GM19240 (cell line): Measurements from ENCODE around the gene HMGN5.

Experiments
- DNase-seq: peaks from one replicate; pipeline ENCODE4 v3.0.0; 2011; ENCODE audit warnings: low spot score; ENCODE audit not compliant: insufficient read length

The HMGN5 gene, protein sequence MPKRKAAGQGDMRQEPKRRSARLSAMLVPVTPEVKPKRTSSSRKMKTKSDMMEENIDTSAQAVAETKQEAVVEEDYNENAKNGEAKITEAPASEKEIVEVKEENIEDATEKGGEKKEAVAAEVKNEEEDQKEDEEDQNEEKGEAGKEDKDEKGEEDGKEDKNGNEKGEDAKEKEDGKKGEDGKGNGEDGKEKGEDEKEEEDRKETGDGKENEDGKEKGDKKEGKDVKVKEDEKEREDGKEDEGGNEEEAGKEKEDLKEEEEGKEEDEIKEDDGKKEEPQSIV

DNA sequence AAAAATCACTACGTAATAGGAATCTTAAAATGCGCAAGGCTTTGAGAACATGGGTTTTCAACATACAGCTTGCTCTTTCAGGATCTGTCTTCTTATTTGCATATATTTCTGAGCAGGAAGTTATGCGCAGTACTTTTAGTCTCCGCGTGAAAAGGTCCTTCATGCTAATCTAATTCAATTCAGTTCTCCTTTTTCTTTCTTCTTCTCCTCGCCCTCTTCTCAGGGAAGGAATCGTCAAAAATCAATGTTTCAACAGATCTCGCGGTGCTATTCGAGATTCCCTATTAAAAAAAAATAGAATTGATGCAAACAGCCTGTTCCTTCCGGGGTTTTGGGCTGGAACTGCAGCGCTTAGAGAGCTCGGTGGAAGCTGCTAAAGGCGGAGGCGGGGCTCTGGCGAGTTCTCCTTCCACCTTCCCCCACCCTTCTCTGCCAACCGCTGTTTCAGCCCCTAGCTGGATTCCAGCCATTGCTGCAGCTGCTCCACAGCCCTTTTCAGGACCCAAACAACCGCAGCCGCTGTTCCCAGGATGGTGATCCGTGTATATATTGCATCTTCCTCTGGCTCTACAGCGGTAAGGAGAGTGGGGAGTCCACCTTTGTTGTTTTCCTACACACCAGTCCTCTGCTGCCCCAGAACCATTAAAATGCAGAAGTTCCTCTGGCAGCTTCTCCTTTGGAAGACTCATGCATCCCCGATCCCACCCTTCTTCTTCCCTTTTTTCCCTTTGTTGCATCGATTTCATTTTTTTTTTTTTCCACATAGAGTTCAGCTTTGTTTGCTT, at the start of gene HMGN5, which contains the start of gene SH3BGRL:
Gene HMGN5 (minus strand): TSS at position 243 of the 785 bp plus-strand sequence. CDS start 80,364 bp downstream, outside the sequence.
Gene SH3BGRL (plus strand): TSS at position 432 of the 785 bp plus-strand sequence. CDS start 99 bp downstream, at position 531.
- DNase-seq: no peak

DNA sequence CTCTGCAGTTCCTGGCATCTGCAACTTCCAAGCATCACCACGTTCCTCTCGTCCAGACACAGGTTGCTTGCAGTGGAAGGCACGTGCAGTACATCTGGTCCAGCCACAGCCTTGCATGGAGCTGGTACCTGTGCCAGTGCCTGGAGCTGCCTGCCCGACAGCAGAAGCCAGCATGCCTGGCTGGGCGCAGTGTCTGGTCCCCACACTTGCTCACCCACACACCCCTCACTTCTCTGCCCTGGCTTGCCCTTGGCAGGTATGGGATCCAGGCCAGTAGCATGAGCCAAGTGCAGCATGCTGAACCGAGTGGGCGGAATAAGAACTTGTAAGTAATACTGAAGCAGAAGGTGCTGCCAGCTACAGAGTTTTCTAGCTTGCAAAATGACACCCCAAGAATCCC, 40.0 kb upstream of the HMGN5 start:
- DNase-seq: no peak

DNA sequence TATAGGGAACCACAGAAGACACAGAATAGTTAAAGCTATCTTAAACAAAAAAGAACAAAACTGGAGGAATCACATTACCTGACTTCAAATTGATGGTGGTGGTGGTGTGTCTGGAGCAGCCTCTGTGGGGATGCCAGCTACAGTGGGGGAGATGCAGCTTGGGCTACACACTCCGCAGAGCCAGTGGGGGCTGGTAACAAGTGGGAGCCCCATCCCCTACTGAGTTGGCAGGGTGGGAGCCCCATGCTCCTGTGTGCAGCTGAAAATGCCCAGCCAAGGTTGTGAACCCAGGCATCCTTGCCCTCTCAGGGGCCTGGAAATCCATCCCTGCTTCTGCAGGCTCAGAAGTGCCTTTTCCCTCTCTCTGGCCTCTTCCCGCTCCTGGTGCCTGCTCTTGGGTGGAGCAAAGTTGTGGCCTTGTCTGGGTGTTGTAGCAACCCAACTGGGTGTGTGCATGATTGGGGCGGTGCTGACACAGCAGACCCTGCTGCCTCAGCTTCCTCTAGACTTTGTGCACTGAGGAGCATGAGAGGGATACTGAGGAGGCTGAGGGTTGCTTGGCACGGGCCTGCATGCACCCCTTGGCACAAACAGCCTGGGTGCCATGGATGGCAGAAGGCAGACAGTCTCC, 39.1 kb upstream of the HMGN5 start:
- DNase-seq: no peak

DNA sequence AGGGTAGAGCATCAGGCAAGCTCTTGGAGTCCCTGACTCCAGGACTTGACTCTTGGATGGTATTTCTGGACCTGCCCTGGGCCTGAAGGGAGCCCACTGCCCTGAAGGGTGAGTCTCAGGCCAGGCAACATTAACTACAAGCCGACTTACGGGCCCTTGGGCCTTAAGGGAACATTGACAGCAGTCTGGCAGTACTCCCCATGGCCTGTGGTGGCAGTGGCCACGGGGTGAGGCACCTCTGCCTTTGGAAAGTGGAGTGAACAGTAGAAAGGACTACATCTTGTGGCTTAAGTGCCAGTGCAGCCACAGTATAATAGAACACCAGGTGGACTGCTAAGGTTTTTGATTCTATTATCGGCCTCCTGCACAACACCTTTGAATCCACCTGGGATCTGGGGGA, 36.5 kb upstream of the HMGN5 start:
- no peak for DNase-seq

DNA sequence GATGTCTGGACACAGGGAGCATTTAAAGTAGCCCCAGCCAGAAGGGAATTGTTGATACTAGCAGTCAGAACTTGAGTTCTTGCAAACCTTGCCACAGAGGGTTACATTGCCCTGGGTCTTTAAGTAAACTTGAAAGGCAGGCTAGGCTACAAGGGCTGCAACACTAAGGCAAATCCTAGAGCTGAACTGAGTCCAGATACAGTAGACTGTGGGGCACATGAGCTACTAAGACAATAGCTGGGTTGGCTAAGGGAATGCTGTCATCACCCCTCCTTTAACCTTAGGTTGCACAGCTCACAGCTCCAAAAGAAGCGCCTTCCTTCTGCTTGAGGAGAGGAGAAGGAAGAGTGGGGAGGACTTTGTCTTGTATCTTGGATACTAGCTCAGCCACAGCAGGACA, 35.8 kb upstream of the HMGN5 start:
- DNase-seq: no peak

DNA sequence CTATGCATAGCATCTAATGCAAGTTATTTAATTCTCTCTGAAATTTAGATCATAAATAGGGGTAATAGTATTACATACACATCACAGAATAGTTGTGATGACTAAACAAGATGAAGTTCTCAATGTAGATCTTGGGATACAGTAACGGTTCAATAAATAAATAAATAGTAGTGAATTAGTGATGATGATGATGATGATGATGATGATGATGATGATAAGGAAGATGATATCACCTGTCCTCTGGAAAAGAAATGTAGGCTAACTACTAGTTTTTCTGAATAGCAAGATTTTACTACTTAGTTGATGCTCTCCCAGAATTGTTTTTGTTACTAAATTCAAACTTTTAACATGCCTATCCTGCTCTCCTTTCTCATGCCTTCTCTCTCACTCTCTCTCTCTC, 30.5 kb upstream of the HMGN5 start:
- DNase-seq: no peak

DNA sequence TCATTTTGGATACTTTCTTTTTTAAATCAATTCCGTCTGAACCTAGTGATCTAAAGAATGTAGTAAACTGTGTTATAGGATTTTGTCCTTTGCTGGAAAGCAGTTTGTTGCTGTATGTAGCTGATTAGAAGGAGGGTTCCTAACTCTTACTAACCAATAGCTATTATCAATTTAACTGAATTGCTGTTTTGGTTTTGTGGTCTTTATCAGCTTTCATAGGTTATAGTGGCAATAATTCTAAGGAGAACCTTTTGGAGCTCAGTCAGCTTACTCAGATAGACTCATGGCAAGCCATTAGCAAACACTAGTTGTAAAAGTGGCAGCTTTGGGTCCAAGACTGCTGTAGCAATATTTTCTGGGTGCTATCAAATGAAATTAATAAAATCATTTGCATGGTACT, 29.8 kb upstream of the HMGN5 start:
- DNase-seq: no peak

DNA sequence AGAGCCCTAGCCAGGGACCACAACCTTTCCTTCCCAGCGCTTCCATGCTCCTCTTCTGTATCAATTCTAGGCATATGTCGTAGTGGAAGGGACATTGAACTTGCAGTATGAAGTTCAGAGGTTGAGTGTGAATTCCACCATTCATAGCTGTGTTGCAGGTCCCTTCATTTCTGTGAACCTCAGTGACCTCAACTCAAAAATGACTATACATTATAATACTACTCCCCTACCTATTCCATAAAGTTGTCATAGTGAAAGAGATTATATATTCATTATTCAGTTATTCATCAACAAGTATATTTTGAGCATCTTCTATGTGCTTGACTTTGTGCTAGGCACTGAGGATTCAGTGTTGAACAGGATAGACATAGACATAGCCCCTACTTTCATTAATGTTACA, 28.2 kb upstream of the HMGN5 start:
- no peak for DNase-seq

DNA sequence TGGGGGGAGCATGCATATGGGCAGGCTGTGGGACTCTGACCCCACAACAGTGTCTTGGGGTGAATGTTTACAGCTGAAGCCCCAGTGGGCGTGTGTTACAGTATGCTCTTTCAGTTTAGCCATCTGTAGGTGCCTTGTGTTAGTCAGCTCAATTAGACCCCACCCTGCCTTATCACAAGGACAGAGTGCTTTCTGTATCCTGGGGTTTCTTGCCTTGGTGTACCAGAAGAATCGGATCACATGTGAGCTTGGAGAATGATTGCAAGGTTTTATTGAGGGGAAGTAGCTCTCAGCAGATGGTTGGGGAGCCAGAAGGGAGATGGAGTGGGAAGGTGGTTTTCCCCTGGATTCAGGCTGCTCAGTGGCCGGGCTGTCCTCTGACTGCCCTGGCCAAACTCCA, 27.5 kb upstream of the HMGN5 start:
- DNase-seq: no peak

DNA sequence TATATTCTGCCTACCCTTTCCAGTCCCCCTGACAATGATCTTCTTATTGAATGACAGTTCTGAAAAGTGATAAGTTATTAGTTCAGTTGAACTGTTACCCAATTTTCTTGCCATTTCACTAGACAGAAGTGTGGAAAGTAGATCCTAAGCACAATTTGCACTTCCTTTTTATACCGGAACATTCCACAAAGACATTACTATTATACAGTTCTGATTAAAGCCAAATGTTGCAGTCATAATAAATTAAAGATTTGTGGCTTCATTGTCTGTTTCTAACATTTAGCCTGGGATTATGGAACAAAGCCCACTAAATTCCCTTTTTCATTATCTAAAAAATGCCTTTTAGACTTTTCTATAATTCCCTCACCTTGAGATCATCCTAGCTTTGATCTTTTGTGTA, 14.0 kb upstream of the HMGN5 start:
- DNase-seq: no peak

DNA sequence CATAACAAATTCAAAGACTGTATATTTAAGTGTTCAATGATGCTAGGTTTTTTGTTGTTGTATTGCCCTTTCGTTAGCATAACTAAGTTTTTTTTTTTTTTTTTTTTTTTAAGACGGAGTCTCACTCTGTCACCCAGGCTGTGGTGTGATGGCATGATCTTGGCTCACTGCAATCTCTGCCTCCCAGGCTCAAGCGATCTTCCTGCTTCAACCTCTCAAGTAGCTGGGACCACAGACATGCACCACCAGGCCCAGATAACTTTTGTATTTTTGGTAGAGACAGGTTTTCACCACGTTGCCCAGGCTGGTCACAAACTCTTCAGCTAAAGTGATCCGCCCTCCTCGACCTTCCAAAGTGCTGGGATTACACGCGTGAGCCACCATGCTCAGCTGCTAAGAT, 7.2 kb upstream of the HMGN5 start:
- DNase-seq: no peak

DNA sequence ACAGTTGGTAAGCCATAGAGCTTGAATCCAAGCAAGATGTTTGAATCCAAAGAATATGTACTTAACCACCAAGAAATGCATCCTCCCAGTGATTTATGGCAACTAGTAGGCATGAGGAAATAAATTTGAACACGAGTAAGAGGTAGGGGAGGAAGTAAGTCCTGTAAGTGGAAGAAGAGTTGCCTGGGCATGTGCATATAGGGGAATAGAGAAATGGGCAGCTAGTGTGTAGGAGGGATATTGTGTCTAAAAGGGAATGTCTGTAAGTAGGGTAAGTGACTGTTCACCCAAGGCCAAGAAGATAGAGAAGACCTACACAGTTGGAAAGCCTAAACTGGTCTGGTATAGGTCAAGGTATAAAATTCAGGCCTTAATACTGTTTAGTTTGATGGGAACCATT, 4.8 kb upstream of the HMGN5 start:
- no peak for DNase-seq

DNA sequence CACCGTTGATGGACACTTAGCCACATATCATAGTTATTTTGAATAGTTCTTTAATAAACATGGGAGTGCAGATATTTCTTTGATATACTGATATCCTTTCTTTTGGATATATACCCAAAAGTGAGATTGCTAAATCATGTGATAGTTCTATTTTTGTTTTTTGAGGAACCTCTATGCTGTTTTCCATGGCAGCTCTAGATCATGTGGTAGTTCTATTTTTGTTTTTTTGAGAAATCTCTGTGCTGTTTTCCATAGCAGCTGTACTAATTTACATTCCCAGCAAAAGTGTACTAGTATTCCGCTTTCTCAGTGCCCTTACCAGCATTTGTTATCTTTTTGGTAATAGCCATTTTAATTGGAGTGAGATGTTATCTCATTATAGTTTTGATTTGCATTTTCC, 3.8 kb upstream of the HMGN5 start:
- no peak for DNase-seq

DNA sequence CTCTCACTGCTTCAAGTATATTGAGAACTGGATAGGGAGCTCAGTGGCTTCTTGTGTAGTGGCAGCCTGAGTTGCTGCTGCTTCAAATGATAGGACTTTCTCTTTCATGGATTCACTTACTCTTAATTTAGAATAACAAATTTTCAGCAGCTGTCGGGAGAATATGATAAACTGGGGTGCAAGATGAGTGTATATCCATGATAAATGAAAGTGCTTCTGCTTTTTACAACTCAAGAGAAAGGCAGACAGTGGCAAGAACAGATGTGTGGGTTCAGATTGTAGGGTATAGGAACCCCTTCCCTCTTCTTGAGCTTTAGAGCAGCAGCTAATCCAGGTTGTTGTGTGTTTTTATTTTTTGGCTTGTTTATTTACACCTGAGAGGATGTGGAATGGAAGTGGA, 1.2 kb upstream of the HMGN5 start:
- DNase-seq: no peak

DNA sequence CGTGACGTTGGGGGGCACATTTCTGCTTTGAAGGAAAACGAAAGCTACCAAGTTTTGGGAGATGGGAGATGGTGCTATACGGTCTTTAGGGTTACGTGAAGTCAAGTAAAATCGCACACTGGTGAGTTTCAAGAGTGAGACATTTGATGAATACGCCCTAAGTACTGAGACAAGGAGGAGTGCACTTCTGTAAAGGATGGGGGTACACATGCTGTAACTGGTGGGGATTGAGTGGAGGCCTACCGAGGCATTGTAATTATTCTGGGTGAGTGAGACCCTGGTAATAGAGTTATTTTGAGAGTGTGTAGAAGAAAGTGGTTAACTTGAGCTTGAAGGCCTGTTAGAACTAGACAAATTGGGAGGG, 725 bp upstream of the HMGN5 start:
- DNase-seq: no peak

DNA sequence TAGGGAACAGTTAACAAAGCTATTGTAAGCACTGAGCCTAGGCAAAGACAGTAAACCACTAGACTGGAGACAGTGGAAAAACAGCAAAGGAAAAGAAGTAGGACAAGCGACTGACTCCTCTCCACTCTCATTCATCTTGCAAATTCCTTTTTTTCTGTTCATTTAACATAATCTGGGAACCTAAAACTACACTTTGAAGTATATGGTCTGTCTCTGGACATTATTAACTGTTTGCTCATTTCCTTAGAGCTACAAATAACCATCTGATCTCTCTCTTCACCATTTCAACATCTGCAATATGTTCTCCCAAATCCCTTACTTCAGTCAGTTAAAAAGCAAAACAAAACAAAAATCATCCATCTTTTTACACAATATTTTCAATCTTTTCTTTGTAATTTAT, 642 bp downstream of the HMGN5 start:
- DNase-seq: no peak

DNA sequence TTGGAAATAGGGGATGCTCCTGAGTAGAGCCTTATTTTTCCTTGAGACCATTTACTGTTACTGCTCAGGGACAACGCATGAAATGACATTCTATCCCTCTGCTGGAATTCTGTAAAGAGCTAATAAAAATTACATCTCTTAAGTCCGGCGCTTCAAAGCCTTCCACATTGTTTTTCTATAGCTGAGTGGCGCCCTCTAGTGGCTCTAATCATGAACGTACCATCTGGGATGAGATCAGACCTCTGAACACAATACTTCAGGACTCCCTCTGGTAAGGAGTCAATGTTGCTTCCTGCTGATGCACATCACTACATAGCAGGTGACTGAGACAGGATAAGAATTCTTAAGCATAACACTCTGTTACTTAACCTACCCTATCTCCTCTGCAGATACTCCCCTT, 6.0 kb downstream of the HMGN5 start:
- no peak for DNase-seq

DNA sequence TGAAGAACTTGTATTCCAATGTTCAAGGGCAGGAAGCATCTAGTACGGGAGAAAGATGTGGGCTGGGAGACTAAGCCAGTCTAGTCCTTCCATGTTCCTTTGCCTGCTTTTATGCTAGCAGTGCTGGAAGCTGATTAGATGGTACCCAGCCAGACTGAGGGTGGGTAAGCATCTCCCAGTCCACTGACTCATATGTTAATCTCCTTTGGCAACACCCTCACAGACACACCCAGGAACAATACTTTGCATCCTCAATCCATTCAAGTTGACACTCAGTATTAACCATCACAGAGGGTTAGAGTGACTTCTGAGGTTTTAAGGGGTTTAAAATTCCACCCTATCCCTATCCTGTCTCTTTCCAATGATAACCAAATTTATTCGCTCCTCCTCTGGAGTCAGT, 6.5 kb downstream of the HMGN5 start:
- no peak for DNase-seq

DNA sequence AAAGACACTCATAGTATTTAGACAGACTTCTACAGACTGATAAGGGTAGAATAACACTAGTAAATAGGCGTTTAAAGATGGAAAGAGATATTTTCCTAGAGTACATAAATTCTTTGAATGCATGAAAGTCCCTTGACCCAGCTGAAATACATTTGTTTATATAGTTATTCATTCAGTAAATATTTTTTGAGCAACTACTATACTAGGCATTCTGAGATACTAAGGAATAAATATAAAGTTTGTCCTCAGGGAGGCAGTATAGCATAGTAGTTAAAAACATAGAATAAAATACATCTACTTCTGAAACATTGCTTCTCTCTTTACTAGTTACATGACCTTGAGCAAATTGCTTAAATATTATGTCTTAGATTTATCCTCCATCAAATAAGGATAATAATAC, 27.4 kb downstream of the HMGN5 start:
- no peak for DNase-seq

DNA sequence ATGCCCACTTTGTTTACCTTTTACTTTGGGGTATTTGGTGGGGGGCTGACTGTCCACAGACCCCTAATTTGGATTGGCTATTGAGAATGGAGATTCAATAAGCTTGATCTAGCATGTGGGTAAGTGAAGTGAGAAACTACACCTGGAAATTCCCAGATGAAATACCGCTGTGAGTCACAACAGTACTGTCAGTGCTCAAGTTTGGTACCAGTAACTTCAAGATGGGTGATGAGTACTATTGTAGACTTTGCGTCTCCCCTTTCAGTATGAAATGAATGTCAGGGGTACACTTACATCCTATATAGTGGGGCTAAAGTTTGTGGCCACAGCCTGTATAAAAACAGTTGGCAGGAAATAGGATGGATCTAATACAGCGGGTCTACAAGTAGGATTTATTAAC, 33.3 kb downstream of the HMGN5 start:
- no peak for DNase-seq

DNA sequence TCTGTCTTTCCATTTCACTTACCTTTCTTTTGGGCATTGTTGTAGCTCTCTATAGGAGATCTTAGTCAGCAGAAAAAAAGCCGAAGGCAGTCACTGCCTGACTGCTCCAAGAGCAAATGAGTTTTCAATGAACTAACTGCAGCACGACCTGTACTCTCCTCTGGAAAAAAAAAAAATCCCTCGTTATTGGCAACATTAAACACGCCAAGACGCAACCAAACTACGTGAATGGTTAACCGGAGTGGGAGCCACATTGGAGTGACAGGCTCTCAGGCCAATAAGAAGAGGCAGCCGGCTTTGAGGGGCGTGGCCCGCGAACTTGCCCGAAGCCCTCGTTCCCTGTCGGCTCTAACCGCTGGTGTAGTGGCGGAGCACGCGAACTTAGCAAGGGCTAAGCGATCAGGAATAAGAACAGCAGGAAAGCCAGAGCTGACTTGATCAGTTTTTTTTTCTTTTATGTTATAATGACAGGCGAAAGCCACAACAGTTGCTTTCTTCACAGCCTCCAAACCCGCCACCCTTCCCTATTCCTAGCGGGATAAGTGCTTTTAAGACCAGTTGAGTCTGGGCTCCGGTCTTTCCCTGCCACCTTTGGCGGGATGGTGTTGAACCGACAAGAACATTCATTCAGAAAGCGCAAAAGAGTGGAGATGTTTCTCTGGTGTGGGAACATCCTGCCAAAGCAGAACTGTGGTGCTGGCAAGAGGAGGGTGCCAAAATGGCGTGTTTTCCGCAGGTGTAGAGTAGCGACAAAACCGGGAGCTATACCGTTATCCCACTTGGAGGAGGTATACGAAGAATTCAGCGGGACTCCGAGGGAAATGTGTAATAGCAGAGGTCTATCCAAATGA, 80.0 kb downstream of the HMGN5 start:
- peak; percentile 38 for DNase-seq

DNA sequence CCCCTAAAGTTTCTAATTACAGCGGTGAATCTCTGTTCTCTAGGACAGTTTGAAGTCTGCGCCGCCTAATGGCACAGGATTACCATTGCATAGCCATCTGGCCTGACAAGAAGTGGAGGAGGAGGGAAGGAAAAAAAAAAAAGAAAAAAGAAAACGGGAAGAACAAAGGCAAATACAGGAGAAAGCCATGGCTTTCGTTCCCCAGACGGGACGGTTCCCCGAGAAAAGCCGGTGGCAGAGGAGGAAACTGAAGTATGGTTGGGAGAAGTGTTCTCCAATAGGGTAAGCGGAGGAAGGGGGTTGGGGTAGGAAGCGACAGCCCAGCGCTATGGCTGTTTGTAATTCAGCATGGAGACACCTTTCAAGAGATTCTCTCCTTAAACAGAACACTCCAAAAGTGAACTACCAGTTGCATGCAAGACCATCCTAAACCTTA, 80.8 kb downstream of the HMGN5 start:
- DNase-seq: no peak
